ENCODE data around the gene PLSCR2. TPM values are rescaled to one million over a fixed set of nuclear protein-coding genes. Genes with fewer than 3 reads are reported as not detected.

Gene PLSCR2
- total and polyA plus RNA-seq, 2 donors from 2014 or later = 1.4 TPM; not detected in 1

DNA sequence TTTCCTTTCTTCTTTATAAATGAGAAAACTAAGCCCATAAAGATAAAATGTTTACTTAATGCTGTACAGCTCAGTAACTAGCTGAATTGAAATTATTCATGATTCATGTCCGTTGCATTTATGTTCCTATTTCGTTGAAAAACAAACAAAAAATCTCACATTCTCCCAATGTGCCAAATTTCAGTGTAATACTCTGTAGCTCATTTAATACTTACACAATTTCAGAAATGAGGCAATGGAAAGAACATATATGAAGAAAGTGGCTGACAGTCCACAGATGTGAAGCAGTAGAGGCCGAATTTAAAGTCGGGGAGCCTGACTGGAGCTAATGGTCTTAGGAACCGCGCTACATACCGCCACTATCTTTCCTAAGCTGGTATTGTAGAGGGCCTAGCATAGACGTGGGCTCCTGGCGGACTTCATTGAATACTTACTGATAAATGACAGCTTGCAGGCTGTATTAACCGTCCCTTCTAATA, 651 bp downstream of the PLSCR2 start:
- intact Hi-C loops (cut with DNase I) = no loop called here
- Histone ChIP-seq H3K9me3 (ENCODE audit: control insufficient read depth in 2 of 3, insufficient read depth in 1 of 3, low read length in 3 of 3) (no peaks in the 10 kb centered on the region), H3K4me1 (ENCODE audit: control insufficient read depth in 2 of 3, insufficient read depth in 2 of 3, low read depth in 1 of 3, low read length in 3 of 3) (peaks cover 0 to 4% (median 0%) of the 10 kb centered on the region in 3 donors), H3K27me3 (ENCODE audit: control insufficient read depth, insufficient read depth, low read length) (no peaks in the 10 kb centered on the region), H3K27ac (ENCODE audit: low read depth in 2 of 2, low read length in 2 of 2) (peak overlapping the region; percentile 93 to 95), H3K36me3 (ENCODE audit: control insufficient read depth in 2 of 3, insufficient read depth in 3 of 3, low read length in 3 of 3) (no peaks in the 10 kb centered on the region), H3K4me3 (ENCODE audit: low read length in 3 of 3) (peak overlapping the region in 2 of 3 donors; percentile 79), H3K9ac (ENCODE audit: low read length in 3 of 3) (peak overlapping the region; percentile 8 to 68 (median 65))
- DNase-seq = peak in 1 of 5 donors; percentile 14
- FAIRE-seq = no peak
- TF ChIP-seq CTCF (IDR thresholded peaks at IDR 0.05; ENCODE audit: borderline replicate concordance, extremely low read depth, insufficient read depth) = no peak

- TF ChIP-seq CTCF (IDR thresholded peaks at IDR 0.05; ENCODE audit: borderline replicate concordance, extremely low read depth, insufficient read depth) = no peak
- no peaks in the 10 kb centered on the region for H3K36me3 ChIP-seq (ENCODE audit: control insufficient read depth in 2 of 3, insufficient read depth in 3 of 3, low read length in 3 of 3)
- intact Hi-C loops (cut with DNase I) = no loop called here
Measured at GRCh38 chr3:146468234-146468633, 1.1 kb downstream of the PLSCR2 start.

GRCh38 chr3:146466604-146467003, 2.8 kb downstream of the PLSCR2 start:
- no peaks in the 10 kb centered on the region for H3K9me3 ChIP-seq (ENCODE audit: control insufficient read depth in 2 of 3, insufficient read depth in 1 of 3, low read length in 3 of 3)
- intact Hi-C loops (cut with DNase I) = no loop called here
- no peak overlapping the region for H3K9ac ChIP-seq (ENCODE audit: low read length in 3 of 3)
- no peak for DNase-seq
- no peak overlapping the region for H3K27ac ChIP-seq (ENCODE audit: low read depth in 2 of 2, low read length in 2 of 2)
- TF ChIP-seq CTCF (IDR thresholded peaks at IDR 0.05; ENCODE audit: borderline replicate concordance, extremely low read depth, insufficient read depth) = no peak
- no peaks in the 10 kb centered on the region for H3K27me3 ChIP-seq (ENCODE audit: control insufficient read depth, insufficient read depth, low read length)
- H3K36me3 ChIP-seq (ENCODE audit: control insufficient read depth in 2 of 3, insufficient read depth in 3 of 3, low read length in 3 of 3) = no peaks in the 10 kb centered on the region
- no peak overlapping the region for H3K4me3 ChIP-seq (ENCODE audit: low read length in 3 of 3)
- H3K4me1 ChIP-seq (ENCODE audit: control insufficient read depth in 2 of 3, insufficient read depth in 2 of 3, low read depth in 1 of 3, low read length in 3 of 3) = peaks cover 0 to 4% (median 0%) of the 10 kb centered on the region in 3 donors
- FAIRE-seq = no peak

More at GRCh38 chr3:146468234-146468633, 1.1 kb downstream of the PLSCR2 start:
- H3K9ac ChIP-seq (ENCODE audit: low read length in 3 of 3) = no peak overlapping the region
- H3K9me3 ChIP-seq (ENCODE audit: control insufficient read depth in 2 of 3, insufficient read depth in 1 of 3, low read length in 3 of 3) = no peaks in the 10 kb centered on the region
- H3K27ac ChIP-seq (ENCODE audit: low read depth in 2 of 2, low read length in 2 of 2) = peak overlapping the region in 1 of 2 donors; percentile 93
- DNase-seq (peak in 1 of 5 donors; percentile 9), FAIRE-seq (no peak)
- H3K4me3 ChIP-seq (ENCODE audit: low read length in 3 of 3) = no peak overlapping the region
- H3K27me3 ChIP-seq (ENCODE audit: control insufficient read depth, insufficient read depth, low read length) = no peaks in the 10 kb centered on the region
- peaks cover 0 to 4% (median 0%) of the 10 kb centered on the region in 3 donors for H3K4me1 ChIP-seq (ENCODE audit: control insufficient read depth in 2 of 3, insufficient read depth in 2 of 3, low read depth in 1 of 3, low read length in 3 of 3)
